ENCODE data around the gene ANXA3. TPM values are rescaled to one million over a fixed set of nuclear protein-coding genes. Genes with fewer than 3 reads are reported as not detected.
A peak's percentile ranks its signal among the peaks of the same experiment; 100 is the strongest.
"Not testable (repeated sequence)": the region's sequence is repeated elsewhere in the genome, so short reads cannot be mapped to it uniquely, and the experiment has no call there.

ANXA3 gene
- polyA plus RNA-seq (2011; rRNA removed) (13.9 and 15.3 TPM in 2 replicates), polyA minus RNA-seq (2011; rRNA and poly(A)+ RNA removed) (5.7 and 7.9 TPM in 2 replicates)

- no peaks in the 10 kb centered on the region for H3K27me3 ChIP-seq (ENCODE audit: control insufficient read depth, insufficient read depth, low read length)
- no peak for DNase-seq (ENCODE audit: low read depth, low spot score)
- H3K4me3 ChIP-seq (ENCODE audit: low read depth, low read length): peak within 1 kb of the TSS; percentile 66
- no peak within 1 kb of the TSS for H3K27ac ChIP-seq (ENCODE audit: low read depth, low read length)
- no peak for TF ChIP-seq CTCF (IDR thresholded peaks at IDR 0.05; ENCODE audit: low read depth, low read length)
- H3K9me3 ChIP-seq (ENCODE audit: control insufficient read depth, insufficient read depth, low read length): peaks cover 4% of the 10 kb centered on the region; the same call in 1 of the 2 replicates
- CTCF ChIA-PET: no interaction called here
- POLR2A ChIA-PET: no interaction called here
These were observed at the start of gene ANXA3 for GRCh38 chr4:78551420-78552351. ANXA3 (plus strand) TSS chr4:78551770; CDS start chr4:78554474, 2,704 bp downstream.

DNA sequence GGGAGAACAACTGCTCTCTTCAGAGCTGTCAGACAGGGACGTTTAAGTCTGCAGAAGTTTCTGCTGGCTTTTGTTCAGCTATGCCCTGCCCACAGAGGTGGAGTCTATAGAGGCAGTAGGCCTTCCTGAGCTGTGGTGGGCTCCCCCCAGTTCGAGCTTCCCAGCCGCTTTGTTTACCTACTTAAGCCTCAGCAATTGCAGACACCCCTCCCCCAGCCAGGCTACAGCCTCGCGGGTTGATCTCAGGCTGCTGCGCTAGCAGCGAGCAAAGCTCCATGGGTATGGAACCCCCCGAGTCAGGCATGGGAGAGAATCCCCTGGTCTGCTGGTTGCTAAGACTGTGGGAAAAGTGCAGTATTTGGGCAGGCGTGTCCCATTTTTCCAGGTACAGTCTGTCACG lies 45.3 kb upstream of the ANXA3 start:
- CTCF ChIA-PET; POLR2A ChIA-PET; H3K27me3 ChIP-seq (ENCODE audit: control insufficient read depth, insufficient read depth, low read length); H3K4me3 ChIP-seq (ENCODE audit: low read depth, low read length); H3K27ac ChIP-seq (ENCODE audit: low read depth, low read length); H3K9me3 ChIP-seq (ENCODE audit: control insufficient read depth, insufficient read depth, low read length); DNase-seq (ENCODE audit: low read depth, low spot score): not testable (repeated sequence)

- Histone ChIP-seq H3K4me3 (ENCODE audit: low read depth, low read length) (no peak overlapping the region), H3K9me3 (ENCODE audit: control insufficient read depth, insufficient read depth, low read length) (no peaks in the 10 kb centered on the region), H3K27me3 (ENCODE audit: control insufficient read depth, insufficient read depth, low read length) (peaks cover 8% of the 10 kb centered on the region), H3K27ac (ENCODE audit: low read depth, low read length) (no peak overlapping the region)
- POLR2A ChIA-PET: no interaction called here
- no peak for TF ChIP-seq CTCF (IDR thresholded peaks at IDR 0.05; ENCODE audit: low read depth, low read length)
- no peak for DNase-seq (ENCODE audit: low read depth, low spot score)
- CTCF ChIA-PET: interaction anchor here (1.2 kb wide), 1 partner anchor 8 kb away, joined by 4 read pairs; no protein-coding TSS in a partner anchor
These were observed 42.5 kb upstream of the ANXA3 start for GRCh38 chr4:78509043-78509442.

DNA sequence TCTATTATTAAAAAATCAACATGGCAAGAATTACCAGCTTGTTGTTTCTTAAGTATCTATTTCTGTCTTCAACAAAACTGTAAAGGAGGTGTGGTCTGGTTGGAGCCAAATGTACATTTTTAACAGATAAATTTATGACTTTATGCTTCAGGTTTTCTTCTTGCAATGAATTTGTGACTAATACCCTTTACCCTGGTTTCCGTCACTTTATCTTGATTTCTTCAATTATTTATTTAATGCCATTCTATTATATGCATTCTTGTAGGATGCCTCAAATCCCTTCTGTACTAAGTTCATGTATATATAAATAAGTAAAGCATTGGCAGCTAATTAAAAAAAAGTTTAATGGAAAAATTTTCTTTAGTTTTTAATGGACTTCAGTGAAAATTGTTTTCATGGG lies 41.5 kb upstream of the ANXA3 start:
- H3K27ac ChIP-seq (ENCODE audit: low read depth, low read length): no peak overlapping the region
- CTCF ChIA-PET: interaction anchor here (0.6 to 1.4 kb wide), 2 partner anchors 517 to 923 kb away, joined by 3 to 4 read pairs; no protein-coding TSS in a partner anchor

DNA sequence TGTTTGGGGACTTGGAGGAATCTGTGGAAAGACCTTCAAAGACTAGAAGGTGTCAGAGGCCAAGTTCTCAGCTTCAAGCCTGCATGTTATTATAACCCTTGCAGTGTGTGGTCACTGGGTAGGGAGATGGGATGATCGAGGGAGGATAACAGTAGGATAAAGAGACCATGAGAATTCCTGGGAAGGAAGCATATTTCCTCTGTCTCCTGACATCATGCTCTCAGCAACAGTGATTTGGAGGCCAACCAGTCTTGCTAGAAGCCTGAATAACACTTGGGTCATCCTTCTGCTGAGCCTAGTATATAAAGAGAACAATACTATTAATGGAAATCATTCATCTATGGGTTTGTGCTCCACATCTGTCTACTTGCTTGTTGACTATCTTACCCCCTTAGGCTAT lies 40.9 kb upstream of the ANXA3 start:
- POLR2A ChIA-PET: no interaction called here
- TF ChIP-seq CTCF (IDR thresholded peaks at IDR 0.05; ENCODE audit: low read depth, low read length): no peak
- Histone ChIP-seq H3K27me3 (ENCODE audit: control insufficient read depth, insufficient read depth, low read length) (peaks cover 9% of the 10 kb centered on the region), H3K27ac (ENCODE audit: low read depth, low read length) (no peak overlapping the region), H3K9me3 (ENCODE audit: control insufficient read depth, insufficient read depth, low read length) (no peaks in the 10 kb centered on the region), H3K4me3 (ENCODE audit: low read depth, low read length) (no peak overlapping the region)
- no peak for DNase-seq (ENCODE audit: low read depth, low spot score)
- CTCF ChIA-PET: interaction anchor here (1.4 kb wide), 1 partner anchor 517 kb away, joined by 4 read pairs; no protein-coding TSS in a partner anchor

More for the DNA sequence above, 41.5 kb upstream of the ANXA3 start:
- Histone ChIP-seq H3K27me3 (ENCODE audit: control insufficient read depth, insufficient read depth, low read length) (peaks cover 8% of the 10 kb centered on the region), H3K9me3 (ENCODE audit: control insufficient read depth, insufficient read depth, low read length) (no peaks in the 10 kb centered on the region), H3K4me3 (ENCODE audit: low read depth, low read length) (no peak overlapping the region)
- no peak for DNase-seq (ENCODE audit: low read depth, low spot score)
- POLR2A ChIA-PET: no interaction called here
- no peak for TF ChIP-seq CTCF (IDR thresholded peaks at IDR 0.05; ENCODE audit: low read depth, low read length)

All from AG04450 (cell line).